MM.1S (cell line): ENCODE measurements around the gene CHRNB1.

Experiments used
- DNase-seq: peaks from one replicate; pipeline ENCODE4 v3.0.0-alpha.2; 2015
- H2AFZ ChIP-seq: fragments of 300-600 bp; sonication (generic); 2 replicates; pipeline ENCODE4 v1.6.0; 2016; ENCODE audit warnings: antibody characterized with exemption, low read length
- H3F3A ChIP-seq: fragments of 300-600 bp; sonication (generic); 2 replicates; pipeline ENCODE4 v1.6.1; 2016; ENCODE audit warnings: mild to moderate bottlenecking, antibody characterized with exemption, low read length, moderate library complexity, mixed read lengths; ENCODE audit not compliant: insufficient read depth
- H3K27ac ChIP-seq: fragments of 300-600 bp; sonication (generic); 2 replicates; pipeline ENCODE4 v1.5.1; 2016; ENCODE audit warnings: mild to moderate bottlenecking, low read length
- H3K27me3 ChIP-seq: fragments of 300-600 bp; sonication (generic); replicated peaks from 2 replicates; pipeline ENCODE4 v1.6.0; 2016; ENCODE audit warnings: low read length; ENCODE audit not compliant: insufficient read depth
- H3K36me3 ChIP-seq: fragments of 300-600 bp; sonication (generic); replicated peaks from 2 replicates; pipeline ENCODE4 v1.6.1; 2016; ENCODE audit warnings: mild to moderate bottlenecking, low read length, mixed read lengths; ENCODE audit not compliant: insufficient read depth
- H3K4me1 ChIP-seq: fragments of 300-600 bp; sonication (generic); 2 replicates; pipeline ENCODE4 v1.6.1; 2016; ENCODE audit warnings: low read length, mixed read lengths
- H3K4me2 ChIP-seq: fragments of 300-600 bp; sonication (generic); 2 replicates; pipeline ENCODE4 v1.6.0; 2016; ENCODE audit warnings: low read depth, low read length
- H3K4me3 ChIP-seq: fragments of 300-600 bp; sonication (generic); 2 replicates; pipeline ENCODE4 v1.5.1; 2016; ENCODE audit warnings: low read length, mixed read lengths
- H3K79me2 ChIP-seq: fragments of 300-600 bp; sonication (generic); 2 replicates; pipeline ENCODE4 v1.6.1; 2016; ENCODE audit warnings: mixed run types, low read length, mixed read lengths
- H3K9ac ChIP-seq: fragments of 300-600 bp; sonication (generic); 2 replicates; pipeline ENCODE4 v1.6.1; 2016; ENCODE audit warnings: low read length, mixed read lengths
- H3K9me2 ChIP-seq: fragments of 300-600 bp; sonication (generic); replicated peaks from 2 replicates; pipeline ENCODE4 v1.6.1; 2016; ENCODE audit warnings: mild to moderate bottlenecking, low read length, mixed read lengths; ENCODE audit not compliant: insufficient read depth
- H3K9me3 ChIP-seq: fragments of 300-600 bp; sonication (generic); replicated peaks from 2 replicates; pipeline ENCODE4 v1.6.1; 2016; ENCODE audit warnings: mild to moderate bottlenecking, low read length, mixed read lengths; ENCODE audit not compliant: insufficient read depth
- H4K20me1 ChIP-seq: fragments of 300-600 bp; sonication (generic); 2 replicates; pipeline ENCODE4 v1.6.1; 2016; ENCODE audit warnings: mild to moderate bottlenecking, low read length, moderate library complexity, mixed read lengths; ENCODE audit not compliant: insufficient read depth
- CTCF ChIP-seq: fragments of 300-600 bp; sonication (generic); IDR thresholded peaks from 2 replicates; pipeline ENCODE4 v1.5.1; 2016; ENCODE audit warnings: antibody characterized with exemption, low read length, mixed read lengths
- EZH2 ChIP-seq: fragments of 300-600 bp; sonication (generic); optimal IDR thresholded peaks from 2 replicates; pipeline ENCODE3; 2017; ENCODE audit warnings: low read depth, mild to moderate bottlenecking, antibody characterized with exemption, low read length, mixed read lengths
- EZH2phosphoT487 ChIP-seq: fragments of 300-600 bp; sonication (generic); IDR thresholded peaks from 2 replicates; pipeline ENCODE4 v1.6.1; 2018; ENCODE audit warnings: antibody characterized with exemption, low read length

The CHRNB1 gene

DNA sequence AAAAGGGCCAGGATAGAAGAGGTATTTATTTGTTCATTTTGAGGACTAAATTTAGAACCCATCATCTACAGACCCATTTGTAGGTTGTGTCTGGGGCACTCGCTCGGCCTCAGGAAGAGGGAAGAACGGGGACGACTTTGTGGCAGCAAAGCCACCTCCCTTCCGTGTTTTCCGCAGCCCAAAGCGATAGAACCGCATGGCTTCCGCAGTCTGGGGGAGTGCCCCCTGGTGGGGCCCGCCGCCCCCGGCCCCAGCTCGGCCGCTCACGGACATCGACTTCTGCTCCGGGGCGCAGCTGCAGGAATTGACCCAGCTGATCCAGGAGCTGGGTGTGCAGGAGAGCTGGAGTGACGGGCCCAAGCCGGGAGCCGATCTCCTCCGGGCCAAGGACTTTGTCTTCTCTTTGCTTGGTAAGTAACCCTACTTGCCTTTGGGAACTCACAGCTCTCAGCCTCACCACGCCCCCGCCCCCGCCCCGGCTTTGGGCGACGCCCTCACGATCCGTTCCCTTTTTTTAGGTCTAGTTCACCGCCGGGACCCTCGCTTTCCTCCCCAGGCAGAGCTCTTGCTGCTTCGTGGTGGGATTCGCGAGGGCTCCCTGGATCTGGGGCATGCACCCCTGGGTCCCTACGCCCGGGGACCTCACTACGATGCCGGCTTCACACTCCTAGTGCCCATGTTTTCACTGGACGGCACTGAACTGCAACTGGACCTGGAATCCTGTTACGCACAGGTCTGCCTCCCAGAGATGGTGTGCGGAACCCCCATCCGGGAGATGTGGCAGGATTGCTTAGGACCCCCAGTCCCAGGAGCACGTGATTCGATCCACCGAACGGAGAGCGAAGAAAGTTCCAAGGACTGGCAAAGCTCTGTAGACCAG lies 8.9 kb upstream of the CHRNB1 start:
- TF ChIP-seq EZH2 (no peak), EZH2phosphoT487 (no peak), CTCF (peak; percentile 34)
- Histone ChIP-seq H3K4me1 (peaks cover 10% of the 10 kb centered on the region), H3F3A (peaks cover 14% of the 10 kb centered on the region), H3K36me3 (no peaks in the 10 kb centered on the region), H3K9me3 (no peaks in the 10 kb centered on the region), H3K4me3 (peak overlapping the region; percentile 73), H3K9ac (peak overlapping the region; percentile 43; the same call in 1 of the 2 replicates), H3K27ac (peak overlapping the region; percentile 52), H3K9me2 (no peaks in the 10 kb centered on the region), H3K4me2 (peak overlapping the region; percentile 72), H2AFZ (peak overlapping the region; percentile 92), H3K79me2 (no peaks in the 10 kb centered on the region), H3K27me3 (peaks cover 33% of the 10 kb centered on the region), H4K20me1 (no peaks in the 10 kb centered on the region)
- peak; percentile 52 for DNase-seq

- H3K36me3 ChIP-seq = no peaks in the 10 kb centered on the region
- H3K9me3 ChIP-seq = no peaks in the 10 kb centered on the region
- TF ChIP-seq EZH2 = no peak
- peak; percentile 84 for TF ChIP-seq CTCF
- H3K4me3 ChIP-seq = peak overlapping the region; percentile 73
- H4K20me1 ChIP-seq = no peaks in the 10 kb centered on the region
- peaks cover 10% of the 10 kb centered on the region for H3K4me1 ChIP-seq
- H3K9ac ChIP-seq = peak overlapping the region; percentile 43; the same call in 1 of the 2 replicates
- H3F3A ChIP-seq = peaks cover 14% of the 10 kb centered on the region
- H3K9me2 ChIP-seq = no peaks in the 10 kb centered on the region
- H2AFZ ChIP-seq = peak overlapping the region; percentile 92
- DNase-seq = peak; percentile 89
- H3K27ac ChIP-seq = peak overlapping the region; percentile 52; the same call in 1 of the 2 replicates
- peak overlapping the region; percentile 72 for H3K4me2 ChIP-seq
- H3K27me3 ChIP-seq = peaks cover 39% of the 10 kb centered on the region
- no peaks in the 10 kb centered on the region for H3K79me2 ChIP-seq
Measured at GRCh38 chr17:7436556-7437368, 8.1 kb upstream of the CHRNB1 start.

- Histone ChIP-seq H3K9me3 (no peaks in the 10 kb centered on the region), H3K27me3 (peaks cover 45% of the 10 kb centered on the region), H3K9ac (no peak overlapping the region), H4K20me1 (no peaks in the 10 kb centered on the region), H3K36me3 (no peaks in the 10 kb centered on the region), H3K4me2 (peak overlapping the region; percentile 72; the same call in 1 of the 2 replicates), H3F3A (peaks cover 14% of the 10 kb centered on the region), H3K9me2 (no peaks in the 10 kb centered on the region), H3K79me2 (no peaks in the 10 kb centered on the region), H3K4me3 (no peak overlapping the region; the same call in 1 of the 2 replicates), H2AFZ (no peak overlapping the region), H3K4me1 (peaks cover 10% of the 10 kb centered on the region), H3K27ac (no peak overlapping the region)
- TF ChIP-seq EZH2phosphoT487 (no peak), CTCF (no peak)
- DNase-seq = no peak
Measured at GRCh38 chr17:7437369-7437863, 7.4 kb upstream of the CHRNB1 start.
